NCI-H1092 (cell line): ENCODE data around the gene ELMO1.

Experiments
- DNase-seq: peaks from one replicate; lab custom pipeline; 2025; lab: John Stamatoyannopoulos, UW

ELMO1 gene

GRCh38 chr7:36823353-36823752, 625.3 kb downstream of the ELMO1 start:
- no peak for DNase-seq

- no peak for DNase-seq
Measured at GRCh38 chr7:36821617-36822016, 627.0 kb downstream of the ELMO1 start.

- DNase-seq, result no peak
Measured at GRCh38 chr7:36820527-36821170, 628.0 kb downstream of the ELMO1 start.

GRCh38 chr7:36819639-36820038, 629.0 kb downstream of the ELMO1 start:
- no peak for DNase-seq

GRCh38 chr7:36814311-36814710, 634.4 kb downstream of the ELMO1 start:
- no peak for DNase-seq

- no peak for DNase-seq
Measured at GRCh38 chr7:36811807-36812206, 636.9 kb downstream of the ELMO1 start.

- DNase-seq, result no peak
Measured at GRCh38 chr7:36810489-36810888, 638.2 kb downstream of the ELMO1 start.

GRCh38 chr7:36810032-36810431, 638.6 kb downstream of the ELMO1 start:
- DNase-seq, result no peak

- no peak for DNase-seq
Measured at GRCh38 chr7:36809510-36809909, 639.2 kb downstream of the ELMO1 start.

- no peak for DNase-seq
Measured at GRCh38 chr7:36809086-36809485, 639.6 kb downstream of the ELMO1 start.

GRCh38 chr7:36806891-36807290, 641.8 kb downstream of the ELMO1 start:
- DNase-seq, result no peak
